Endothelial cell of umbilical vein (primary cell): Measurements from ENCODE around the gene SUDS3. TPM values are rescaled to one million over a fixed set of nuclear protein-coding genes. Genes with fewer than 3 reads are reported as not detected.

ENCODE experiments used
- BruUV-seq: library from RNA; stranded (reverse); fragments of 400-500 nt; replicated peaks from 2 replicates; lab custom pipeline; 2021; lab: Mats Ljungman, UMichigan
- CTCF ChIA-PET: fragments of 300-600, 350-600 bp; sonication (Branson Sonifier 250); formaldehyde crosslinking; loops from one replicate; lab custom pipeline; 2021; ENCODE audit warnings: antibody characterized with exemption, inconsistent platforms; lab: Charles Lee
- POLR2A ChIA-PET: fragments of 300-600, 350-600 bp; sonication (Branson Sonifier 250); formaldehyde crosslinking; loops from one replicate; lab custom pipeline; 2021; ENCODE audit warnings: antibody characterized with exemption, inconsistent platforms; lab: Charles Lee
- DNase-seq: peaks from one replicate; pipeline ENCODE4 v3.0.0-alpha.2; 2011; ENCODE audit warnings: low read depth, low spot score
- FAIRE-seq: peaks from 2 replicates; lab custom pipeline; 2011; peaks lifted over from hg19 to GRCh38; lab: Jason Lieb, UNC
- H2AFZ ChIP-seq: 2 replicates; pipeline ENCODE4 v1.6.0; 2012; ENCODE audit warnings: low read depth, low read length, control low read depth, inconsistent platforms
- H3K27ac ChIP-seq: 2 replicates; pipeline ENCODE4 v1.5.1; 2011; ENCODE audit warnings: low read depth, mild to moderate bottlenecking, control low read depth, low read length, moderate library complexity; ENCODE audit not compliant: insufficient read depth
- H3K27me3 ChIP-seq, 2 experiments: 2 replicates each; pipeline versions ENCODE4 v1.6.0 to v1.6.1; 2011; ENCODE audit warnings: low read length in 2 of 2, mixed read lengths in 1 of 2; ENCODE audit not compliant: control insufficient read depth in 2 of 2, insufficient read depth in 2 of 2
- H3K36me3 ChIP-seq, 2 experiments: 2 replicates in 1 of 2; 3 replicates in 1 of 2; pipeline ENCODE4 v1.5.1; 2011; ENCODE audit warnings: low read length in 2 of 2, mild to moderate bottlenecking in 1 of 2, moderate library complexity in 1 of 2; ENCODE audit not compliant: control insufficient read depth in 2 of 2, insufficient read depth in 2 of 2; ENCODE audit errors: extremely low read depth in 1 of 2
- H3K4me1 ChIP-seq: 3 replicates; pipeline ENCODE4 v1.5.1; 2011; ENCODE audit warnings: mild to moderate bottlenecking, low read length; ENCODE audit not compliant: control insufficient read depth, insufficient read depth; ENCODE audit errors: extremely low read depth
- H3K4me2 ChIP-seq: 2 replicates; pipeline ENCODE4 v1.6.1; 2011; ENCODE audit warnings: low read length, control low read depth, mixed read lengths; ENCODE audit not compliant: insufficient read depth
- H3K4me3 ChIP-seq, 3 experiments: fragments of 200-600 bp in 1 of 3; sonication (generic), shearing (Covaris generic) in 1 of 3; replicated peaks in 1 of 3; 2 replicates each; pipeline ENCODE4 v1.5.1; 2011 to 2016; ENCODE audit warnings: control low read depth in 3 of 3, low read length in 3 of 3, mild to moderate bottlenecking in 2 of 3, inconsistent platforms in 1 of 3, low read depth in 1 of 3, moderate library complexity in 1 of 3; ENCODE audit not compliant: insufficient read depth in 1 of 3
- H3K79me2 ChIP-seq: 2 replicates; pipeline ENCODE4 v1.6.0; 2012; ENCODE audit warnings: low read length, inconsistent platforms; ENCODE audit not compliant: control insufficient read depth, insufficient read depth
- H3K9ac ChIP-seq: replicated peaks from 2 replicates; pipeline ENCODE3; 2011; ENCODE audit warnings: low read length, control low read depth; ENCODE audit not compliant: insufficient read depth; ENCODE audit errors: extremely low read depth
- H3K9me1 ChIP-seq: replicated peaks from 3 replicates; pipeline ENCODE4 v1.6.0; 2011; ENCODE audit warnings: mild to moderate bottlenecking, low read length; ENCODE audit not compliant: control insufficient read depth, insufficient read depth; ENCODE audit errors: extremely low read depth
- H3K9me3 ChIP-seq: replicated peaks from 2 replicates; pipeline ENCODE4 v1.5.1; 2012; ENCODE audit warnings: low read length, inconsistent platforms; ENCODE audit not compliant: control insufficient read depth, insufficient read depth
- H4K20me1 ChIP-seq: replicated peaks from 2 replicates; pipeline ENCODE3; 2011; ENCODE audit warnings: mild to moderate bottlenecking, low read length; ENCODE audit not compliant: control insufficient read depth, insufficient read depth; ENCODE audit errors: extremely low read depth
- CTCF ChIP-seq, 2 donors: IDR thresholded peaks; 1 replicate in 1 of 2; 2 replicates in 1 of 2; pipeline ENCODE4 v1.5.1; 2011; ENCODE audit warnings: low read length in 2 of 2, mild to moderate bottlenecking in 2 of 2, moderate library complexity in 2 of 2, control low read depth in 1 of 2, inconsistent platforms in 1 of 2, low read depth in 1 of 2; ENCODE audit not compliant: insufficient read depth in 1 of 2; ENCODE audit errors: extremely low read depth in 1 of 2
- EZH2 ChIP-seq: IDR thresholded peaks from 2 replicates; pipeline ENCODE4 v1.6.1; 2012; ENCODE audit warnings: borderline replicate concordance, low read depth, mild to moderate bottlenecking, moderate library complexity, low read length, inconsistent platforms; ENCODE audit not compliant: severe bottlenecking
- FOS ChIP-seq: IDR thresholded peaks from 2 replicates; pipeline ENCODE4 v1.6.1; 2011; ENCODE audit warnings: mild to moderate bottlenecking, low read length, moderate library complexity, borderline replicate concordance; ENCODE audit not compliant: insufficient read depth
- GATA2 ChIP-seq: IDR thresholded peaks from 2 replicates; pipeline ENCODE4 v1.7.0; 2011; ENCODE audit warnings: low read depth, mild to moderate bottlenecking, moderate library complexity, mixed read lengths, low read length; ENCODE audit not compliant: insufficient read length, insufficient read depth
- JUN ChIP-seq: IDR thresholded peaks from 2 replicates; pipeline ENCODE4 v1.6.1; 2011; ENCODE audit warnings: borderline replicate concordance, low read depth; ENCODE audit not compliant: insufficient read length, insufficient read depth
- MAX ChIP-seq: IDR thresholded peaks from 2 replicates; pipeline ENCODE4 v1.6.1; 2011; ENCODE audit not compliant: insufficient read depth, insufficient read length
- MYC ChIP-seq: IDR thresholded peaks from one replicate; pipeline ENCODE4 v1.6.1; 2011; ENCODE audit warnings: mild to moderate bottlenecking, low read depth, low read length
- POLR2A ChIP-seq: IDR thresholded peaks from 2 replicates; pipeline ENCODE4 v1.6.1; 2012; ENCODE audit warnings: low read depth, mild to moderate bottlenecking, control low read depth, low read length
- POLR2AphosphoS5 ChIP-seq: IDR thresholded peaks from 2 replicates; pipeline ENCODE4 v1.6.1; 2012; ENCODE audit warnings: low read depth, mild to moderate bottlenecking, control low read depth, low read length, moderate library complexity; ENCODE audit not compliant: insufficient read depth
- dilution Hi-C: fragments of 300-500 bp; cut with MboI; formaldehyde crosslinking; loops from one replicate; pipeline ENCODE4 v1.15.0; 2019; ENCODE audit warnings: low sequenced_read_pairs; ENCODE audit not compliant: extremely low pct_ligation_motif_present
- intact Hi-C: fragments of 100-400 bp; cut with micrococcal nuclease; formaldehyde crosslinking; loops from one replicate; pipeline ENCODE4 v1.10.0; 2022
- polyA plus RNA-seq, 4 experiments: library from polyadenylated mRNA; depleted of rRNA in 3 of 4; stranded (reverse) in 3 of 4; unstranded in 1 of 4; fragments of >200 nt; gene quantifications; 2 replicates each; pipeline versions ENCODE4 v1.2.1 to v1.2.3, GENCODE V29; 2011 to 2012; ENCODE audit warnings: missing spikeins in 1 of 4
- total RNA-seq: library from RNA; stranded (reverse); gene quantifications from 2 replicates; pipeline ENCODE4 v1.2.3, GENCODE V29; 2021

Gene SUDS3
- total and polyA plus RNA-seq, 2 donors (not counting 3 experiments of a cell fraction or from before 2014, with no cell fraction given): 16.9 to 27.4 TPM

GRCh38 chr12:118354903-118355302 lies 21.5 kb upstream of the SUDS3 start:
- CTCF ChIA-PET: interaction anchor here (5.0 kb wide), 1 partner anchor 22 kb away, joined by 37 read pairs; the partner anchor contains the start of gene SUDS3
- H3K79me2 ChIP-seq: peaks cover 74% of the 10 kb centered on the region

More at GRCh38 chr12:118354903-118355302, 21.5 kb upstream of the SUDS3 start:
- no peak for DNase-seq
- intact Hi-C loops: no loop called here
- TF ChIP-seq FOS: no peak
- no peak for TF ChIP-seq EZH2
- TF ChIP-seq POLR2AphosphoS5: no peak
- no peak for TF ChIP-seq POLR2A
- no peak for TF ChIP-seq GATA2
- no peak for TF ChIP-seq MYC
- TF ChIP-seq CTCF (IDR thresholded peaks at IDR 0.05; ENCODE audit: extremely low read depth in 1 of 2, insufficient read depth in 1 of 2, low read depth in 1 of 2, low read length in 2 of 2): no peak
- no peak for TF ChIP-seq JUN
- TF ChIP-seq MAX: no peak
- Histone ChIP-seq H3K9ac (no peak overlapping the region), H3K27ac (no peak overlapping the region), H3K4me1 (peaks cover 37% of the 10 kb centered on the region), H3K4me2 (no peak overlapping the region), H3K27me3 (no peaks in the 10 kb centered on the region), H3K4me3 (no peak overlapping the region), H3K9me1 (no peaks in the 10 kb centered on the region), H2AFZ (no peak overlapping the region), H3K36me3 (no peaks in the 10 kb centered on the region), H4K20me1 (no peaks in the 10 kb centered on the region), H3K9me3 (no peaks in the 10 kb centered on the region)
- no TSS peak for BruUV-seq
- POLR2A ChIA-PET: no interaction called here
- FAIRE-seq: no peak
- dilution Hi-C loops: no loop called here
